ENCODE results near the gene ATR. TPM values are rescaled to one million over a fixed set of nuclear protein-coding genes. Genes with fewer than 3 reads are reported as not detected.
"Not testable (repeated sequence)": the region's sequence is repeated elsewhere in the genome, so short reads cannot be mapped to it uniquely, and the experiment has no call there.

Gene ATR
- total RNA-seq, 1 donor from 2014 or later = 19.7 TPM

- no peak for TF ChIP-seq CTCF (IDR thresholded peaks at IDR 0.05)
- peak overlapping the region; percentile 82 for H3K4me3 ChIP-seq
- ATAC-seq = no peak
- no peaks in the 10 kb centered on the region for H3K9me3 ChIP-seq
- no peaks in the 10 kb centered on the region for H3K27me3 ChIP-seq (ENCODE audit: low read depth)
- H3K27ac ChIP-seq = peak overlapping the region; percentile 85
- no peak for DNase-seq
- no peaks in the 10 kb centered on the region for H3K36me3 ChIP-seq
- intact Hi-C loops (cut with DNase I) = no loop called here
- peaks cover 7% of the 10 kb centered on the region for H3K4me1 ChIP-seq
Observed at GRCh38 chr3:142595141-142595540, 16.6 kb upstream of the ATR start.

GRCh38 chr3:142592268-142592667, 13.7 kb upstream of the ATR start:
- H3K27ac ChIP-seq; DNase-seq; ATAC-seq; H3K4me1 ChIP-seq; H3K27me3 ChIP-seq (ENCODE audit: low read depth); H3K9me3 ChIP-seq; H3K36me3 ChIP-seq; H3K4me3 ChIP-seq; intact Hi-C loops (cut with DNase I): not testable (repeated sequence)

GRCh38 chr3:142588703-142589102, 10.2 kb upstream of the ATR start:
- Histone ChIP-seq H3K27ac (no peak overlapping the region), H3K4me1 (no peaks in the 10 kb centered on the region), H3K9me3 (no peaks in the 10 kb centered on the region), H3K27me3 (ENCODE audit: low read depth) (no peaks in the 10 kb centered on the region), H3K4me3 (no peak overlapping the region), H3K36me3 (no peaks in the 10 kb centered on the region)
- ATAC-seq (no peak), DNase-seq (no peak)
- intact Hi-C loops (cut with DNase I) = loop anchor here (10.0 kb wide), 1 partner anchor 396 kb away; no protein-coding TSS in a partner anchor
- no peak for TF ChIP-seq CTCF (IDR thresholded peaks at IDR 0.05)

GRCh38 chr3:142586803-142587406, 8.4 kb upstream of the ATR start:
- intact Hi-C loops (cut with DNase I) = loop anchor here (10.0 kb wide), 1 partner anchor 398 kb away; no protein-coding TSS in a partner anchor

GRCh38 chr3:142581070-142581469, 2.5 kb upstream of the ATR start:
- not testable (repeated sequence) for H3K27ac ChIP-seq; H3K4me3 ChIP-seq; H3K27me3 ChIP-seq (ENCODE audit: low read depth); ATAC-seq; H3K36me3 ChIP-seq; H3K9me3 ChIP-seq; DNase-seq
- H3K4me1 ChIP-seq = peaks cover 24% of the 10 kb centered on the region
- intact Hi-C loops (cut with DNase I) = loop anchor here (10.0 kb wide), 1 partner anchor 404 kb away; no protein-coding TSS in a partner anchor

More at GRCh38 chr3:142586803-142587406, 8.4 kb upstream of the ATR start:
- TF ChIP-seq CTCF (IDR thresholded peaks at IDR 0.05) = peak; percentile 55
- ATAC-seq = peak; percentile 87 to 89
- H3K27ac ChIP-seq = no peak overlapping the region
- no peaks in the 10 kb centered on the region for H3K36me3 ChIP-seq
- H3K27me3 ChIP-seq (ENCODE audit: low read depth) = no peaks in the 10 kb centered on the region
- H3K4me3 ChIP-seq = no peak overlapping the region
- H3K9me3 ChIP-seq = no peaks in the 10 kb centered on the region
- DNase-seq = no peak
- no peaks in the 10 kb centered on the region for H3K4me1 ChIP-seq

GRCh38 chr3:142580061-142580423, 1.5 kb upstream of the ATR start:
- intact Hi-C loops (cut with DNase I) = loop anchor here (10.0 kb wide), 1 partner anchor 405 kb away; no protein-coding TSS in a partner anchor
- H3K36me3 ChIP-seq = no peaks in the 10 kb centered on the region
- H3K9me3 ChIP-seq = no peaks in the 10 kb centered on the region
- no peaks in the 10 kb centered on the region for H3K27me3 ChIP-seq (ENCODE audit: low read depth)
- no peak for TF ChIP-seq CTCF (IDR thresholded peaks at IDR 0.05)
- no peak overlapping the region for H3K4me3 ChIP-seq
- H3K27ac ChIP-seq = no peak overlapping the region
- peaks cover 24% of the 10 kb centered on the region for H3K4me1 ChIP-seq
- no peak for DNase-seq
- no peak for ATAC-seq

Measured in lower lobe of right lung (tissue), 2 donors.